ENCODE data around the gene MROH7. TPM values are rescaled to one million over a fixed set of nuclear protein-coding genes. Genes with fewer than 3 reads are reported as not detected.

The MROH7 gene
- total RNA-seq, 4 donors from 2014 or later: 11.6 to 20.8 (median 14.8) TPM

DNA sequence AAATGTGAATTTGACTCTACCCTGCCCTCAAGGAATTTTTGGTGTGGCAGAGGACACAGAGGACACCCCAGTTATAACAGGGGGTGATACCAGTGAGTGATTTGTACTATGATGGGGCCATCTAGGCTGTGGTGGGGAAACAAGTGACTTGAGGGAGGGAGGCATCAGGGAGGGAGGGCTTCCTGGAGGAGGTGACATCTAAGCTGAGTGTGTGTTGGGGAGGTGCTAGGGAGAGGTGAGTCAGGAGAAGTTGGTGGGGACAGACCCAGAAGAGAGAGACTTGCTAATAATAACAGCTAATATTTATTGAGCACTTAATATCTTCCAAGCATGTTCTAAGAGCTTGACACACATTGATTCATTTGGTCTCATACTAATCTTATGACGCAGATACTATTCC lies 54.2 kb downstream of the MROH7 start:
- TF ChIP-seq POLR2AphosphoS5 (IDR thresholded peaks at IDR 0.05) (no peak), EP300 (IDR thresholded peaks at IDR 0.05) (no peak), POLR2A (IDR thresholded peaks at IDR 0.05; ENCODE audit: low read depth) (no peak)
- TF ChIP-seq, protein P1, sequence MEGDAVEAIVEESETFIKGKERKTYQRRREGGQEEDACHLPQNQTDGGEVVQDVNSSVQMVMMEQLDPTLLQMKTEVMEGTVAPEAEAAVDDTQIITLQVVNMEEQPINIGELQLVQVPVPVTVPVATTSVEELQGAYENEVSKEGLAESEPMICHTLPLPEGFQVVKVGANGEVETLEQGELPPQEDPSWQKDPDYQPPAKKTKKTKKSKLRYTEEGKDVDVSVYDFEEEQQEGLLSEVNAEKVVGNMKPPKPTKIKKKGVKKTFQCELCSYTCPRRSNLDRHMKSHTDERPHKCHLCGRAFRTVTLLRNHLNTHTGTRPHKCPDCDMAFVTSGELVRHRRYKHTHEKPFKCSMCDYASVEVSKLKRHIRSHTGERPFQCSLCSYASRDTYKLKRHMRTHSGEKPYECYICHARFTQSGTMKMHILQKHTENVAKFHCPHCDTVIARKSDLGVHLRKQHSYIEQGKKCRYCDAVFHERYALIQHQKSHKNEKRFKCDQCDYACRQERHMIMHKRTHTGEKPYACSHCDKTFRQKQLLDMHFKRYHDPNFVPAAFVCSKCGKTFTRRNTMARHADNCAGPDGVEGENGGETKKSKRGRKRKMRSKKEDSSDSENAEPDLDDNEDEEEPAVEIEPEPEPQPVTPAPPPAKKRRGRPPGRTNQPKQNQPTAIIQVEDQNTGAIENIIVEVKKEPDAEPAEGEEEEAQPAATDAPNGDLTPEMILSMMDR (IDR thresholded peaks at IDR 0.05): no peak

GRCh38 chr1:54696262-54696661 lies 54.7 kb downstream of the MROH7 start:
- Histone ChIP-seq H3K36me3 (peaks cover 8 to 56% (median 29%) of the 10 kb centered on the region in 4 donors), H3K4me3 (no peak overlapping the region), H3K9me3 (no peaks in the 10 kb centered on the region), H3K27me3 (no peaks in the 10 kb centered on the region), H3K27ac (replicated peaks in 1 of 4) (no peak overlapping the region), H3K4me1 (no peaks in the 10 kb centered on the region)
- intact Hi-C loops (cut with DNase I): no loop called here
- 86% methylated on average over 3 of the region's 3 CpGs for WGBS
- no peak for TF ChIP-seq EP300 (IDR thresholded peaks at IDR 0.05)
- no peak for DNase-seq (ENCODE audit: extremely low spot score)

More for the DNA sequence above, 54.2 kb downstream of the MROH7 start:
- 86% methylated on average over 1 of the region's 1 CpG for WGBS
- H3K4me1 ChIP-seq: no peaks in the 10 kb centered on the region
- intact Hi-C loops (cut with DNase I): no loop called here
- H3K9me3 ChIP-seq: no peaks in the 10 kb centered on the region
- no peaks in the 10 kb centered on the region for H3K27me3 ChIP-seq
- peaks cover 8 to 51% (median 26%) of the 10 kb centered on the region in 4 donors for H3K36me3 ChIP-seq
- H3K27ac ChIP-seq (replicated peaks in 1 of 4): no peak overlapping the region
- no peak for DNase-seq (ENCODE audit: extremely low spot score)
- H3K4me3 ChIP-seq: no peak overlapping the region

GRCh38 chr1:54697896-54698295 lies 56.3 kb downstream of the MROH7 start:
- H3K27ac ChIP-seq (replicated peaks in 1 of 4): no peak overlapping the region
- no peaks in the 10 kb centered on the region for H3K27me3 ChIP-seq
- TF ChIP-seq EP300 (IDR thresholded peaks at IDR 0.05): no peak
- no peak for TF ChIP-seq POLR2AphosphoS5 (IDR thresholded peaks at IDR 0.05)
- no peak for TF ChIP-seq POLR2A (IDR thresholded peaks at IDR 0.05; ENCODE audit: low read depth)
- TF ChIP-seq, protein P1 (IDR thresholded peaks at IDR 0.05): no peak
- no peaks in the 10 kb centered on the region for H3K9me3 ChIP-seq
- no peak overlapping the region for H3K4me3 ChIP-seq
- no peaks in the 10 kb centered on the region for H3K4me1 ChIP-seq
- peaks cover 8 to 64% (median 34%) of the 10 kb centered on the region in 4 donors for H3K36me3 ChIP-seq
- DNase-seq (ENCODE audit: extremely low spot score): no peak
- intact Hi-C loops (cut with DNase I): no loop called here
- WGBS: 82% methylated on average over 6 of the region's 6 CpGs

DNA sequence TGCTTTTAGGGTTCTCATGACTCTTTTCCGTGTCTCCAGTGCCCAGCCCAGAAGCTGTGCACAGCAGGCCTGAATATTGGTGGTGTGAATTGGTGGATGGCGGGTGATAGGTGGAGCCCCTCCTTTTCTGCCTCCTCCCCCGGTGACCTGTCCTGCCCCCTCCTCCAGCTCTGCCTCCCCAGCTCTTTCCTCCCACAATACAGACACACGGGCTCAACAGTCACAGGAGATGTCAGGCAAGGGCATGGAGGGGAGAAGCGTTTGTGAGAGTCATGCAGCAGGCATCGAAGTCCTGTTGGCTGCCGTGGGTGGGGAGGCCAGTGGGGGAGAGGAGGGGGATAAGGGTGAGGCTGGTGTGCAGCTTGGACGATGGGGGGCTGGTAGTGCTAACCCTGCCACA lies 56.8 kb downstream of the MROH7 start:
- DNase-seq (ENCODE audit: extremely low spot score): no peak
- H3K9me3 ChIP-seq: no peaks in the 10 kb centered on the region
- H3K4me1 ChIP-seq: no peaks in the 10 kb centered on the region
- TF ChIP-seq EP300 (IDR thresholded peaks at IDR 0.05) (no peak), POLR2AphosphoS5 (IDR thresholded peaks at IDR 0.05) (no peak), POLR2A (IDR thresholded peaks at IDR 0.05; ENCODE audit: low read depth) (no peak)
- TF ChIP-seq, protein P1 (IDR thresholded peaks at IDR 0.05): no peak
- H3K4me3 ChIP-seq: no peak overlapping the region
- H3K27ac ChIP-seq (replicated peaks in 1 of 4): no peak overlapping the region
- H3K27me3 ChIP-seq: no peaks in the 10 kb centered on the region
- peaks cover 8 to 65% (median 34%) of the 10 kb centered on the region in 4 donors for H3K36me3 ChIP-seq
- WGBS: 68% methylated on average over 8 of the region's 8 CpGs
- intact Hi-C loops (cut with DNase I): no loop called here

GRCh38 chr1:54699936-54700525 lies 58.4 kb downstream of the MROH7 start:
- no peak for DNase-seq (ENCODE audit: extremely low spot score)
- no peaks in the 10 kb centered on the region for H3K27me3 ChIP-seq
- intact Hi-C loops (cut with DNase I): no loop called here
- H3K27ac ChIP-seq (replicated peaks in 1 of 4): no peak overlapping the region
- TF ChIP-seq, protein P1 (IDR thresholded peaks at IDR 0.05): no peak
- TF ChIP-seq POLR2A (IDR thresholded peaks at IDR 0.05; ENCODE audit: low read depth) (no peak), EP300 (IDR thresholded peaks at IDR 0.05) (no peak), POLR2AphosphoS5 (IDR thresholded peaks at IDR 0.05) (no peak)
- no peaks in the 10 kb centered on the region for H3K9me3 ChIP-seq
- H3K4me1 ChIP-seq: no peaks in the 10 kb centered on the region
- WGBS: 78% methylated on average over 6 of the region's 11 CpGs
- H3K36me3 ChIP-seq: peaks cover 4 to 57% (median 30%) of the 10 kb centered on the region in 4 donors
- no peak overlapping the region for H3K4me3 ChIP-seq

Data from esophagus muscularis mucosa (tissue), 4 donors.